Kidney (tissue), 14 donors: Measurements from ENCODE around the gene TEX38. TPM values are rescaled to one million over a fixed set of nuclear protein-coding genes. Genes with fewer than 3 reads are reported as not detected.

Experiments
- DNase-seq, 5 donors: peaks; one replicate each; pipeline ENCODE4 v3.0.0-alpha.2; 2013 to 2020
- FAIRE-seq: peaks from 2 replicates; lab custom pipeline; 2012; peaks lifted over from hg19 to GRCh38; lab: Jason Lieb, UNC
- H3K27ac ChIP-seq, 2 donors: one replicate each; pipeline ENCODE4 v1.7.0; 2013; ENCODE audit warnings: low read depth in 2 of 2, low read length in 2 of 2, inconsistent platforms in 1 of 2
- H3K27me3 ChIP-seq: one replicate; pipeline ENCODE4 v1.7.1; 2013; ENCODE audit warnings: low read length, inconsistent platforms; ENCODE audit not compliant: control insufficient read depth, insufficient read depth
- H3K36me3 ChIP-seq, 3 donors: one replicate each; pipeline versions ENCODE4 v1.7.0 to v1.7.1; 2013; ENCODE audit warnings: low read length in 3 of 3, control low read depth in 1 of 3, inconsistent platforms in 1 of 3; ENCODE audit not compliant: insufficient read depth in 3 of 3, control insufficient read depth in 2 of 3
- H3K4me1 ChIP-seq, 3 donors: one replicate each; pipeline versions ENCODE4 v1.7.0 to v1.7.1; 2013; ENCODE audit warnings: low read length in 3 of 3, inconsistent platforms in 1 of 3, low read depth in 1 of 3; ENCODE audit not compliant: control insufficient read depth in 2 of 3, insufficient read depth in 2 of 3
- H3K4me3 ChIP-seq, 3 donors: one replicate each; pipeline versions ENCODE4 v1.7.0 to v1.8.1; 2013; ENCODE audit warnings: low read length in 3 of 3, control low read depth in 1 of 3, inconsistent platforms in 1 of 3
- H3K9ac ChIP-seq, 3 donors: one replicate each; pipeline versions ENCODE4 v1.7.0 to v1.7.1; 2013; ENCODE audit warnings: low read length in 3 of 3, control low read depth in 1 of 3, inconsistent platforms in 1 of 3
- H3K9me3 ChIP-seq, 3 donors: one replicate each; pipeline versions ENCODE4 v1.7.0 to v1.7.1; 2013; ENCODE audit warnings: low read length in 3 of 3, control low read depth in 1 of 3, inconsistent platforms in 1 of 3; ENCODE audit not compliant: control insufficient read depth in 2 of 3, insufficient read depth in 1 of 3
- intact Hi-C: fragments of 100-400 bp; cut with DNase I; formaldehyde crosslinking; loops from one replicate; pipeline ENCODE4 v1.11.1; 2022
- polyA plus RNA-seq: library from polyadenylated mRNA; stranded (reverse); fragments of 350-450 nt; fragmentation: Illumina TruSeq; extraction: RNeasy Lipid Tissue Mini Kit (QIAGEN cat#74804); gene quantifications from one replicate; pipeline ENCODE4 v1.2.3, GENCODE V29; 2014; ENCODE audit warnings: low read depth, low replicate concordance; ENCODE audit not compliant: insufficient read depth
- total RNA-seq: library from RNA; stranded (reverse); fragmentation: NEBNext Ultra II Directional; extraction: Animal tissue kit (Norgen Biotek cat#: 25700); gene quantifications from one replicate; pipeline ENCODE4 v1.2.1, GENCODE V29; 2021
- TF ChIP-seq, protein P1 (sequence below): IDR thresholded peaks from 3 replicates; pipeline ENCODE4 v1.5.1; 2012; ENCODE audit warnings: mild to moderate bottlenecking, moderate library complexity, borderline replicate concordance; ENCODE audit not compliant: insufficient read depth; ENCODE audit errors: extremely low read depth
- donor health status: control.
- donor health status: control.
- donor health status: control.
- donor health status: control.
- donor health status: control.
- donor health status: DM: yes; HTN: yes; CAD: no.
- donor health status: Normal renal cell carcinoma (clear cell type).

TEX38 gene
- total and polyA plus RNA-seq, 2 donors from 2014 or later = 0.35 TPM; not detected in 1

- Histone ChIP-seq H3K36me3 (peaks cover 0 to 11% (median 6%) of the 10 kb centered on the region in 3 donors), H3K4me1 (no peaks in the 10 kb centered on the region), H3K9ac (no peak overlapping the region), H3K27ac (no peak overlapping the region), H3K4me3 (no peak overlapping the region), H3K27me3 (no peaks in the 10 kb centered on the region), H3K9me3 (no peaks in the 10 kb centered on the region)
- no peak for FAIRE-seq
- no peak for DNase-seq
- TF ChIP-seq, protein P1, sequence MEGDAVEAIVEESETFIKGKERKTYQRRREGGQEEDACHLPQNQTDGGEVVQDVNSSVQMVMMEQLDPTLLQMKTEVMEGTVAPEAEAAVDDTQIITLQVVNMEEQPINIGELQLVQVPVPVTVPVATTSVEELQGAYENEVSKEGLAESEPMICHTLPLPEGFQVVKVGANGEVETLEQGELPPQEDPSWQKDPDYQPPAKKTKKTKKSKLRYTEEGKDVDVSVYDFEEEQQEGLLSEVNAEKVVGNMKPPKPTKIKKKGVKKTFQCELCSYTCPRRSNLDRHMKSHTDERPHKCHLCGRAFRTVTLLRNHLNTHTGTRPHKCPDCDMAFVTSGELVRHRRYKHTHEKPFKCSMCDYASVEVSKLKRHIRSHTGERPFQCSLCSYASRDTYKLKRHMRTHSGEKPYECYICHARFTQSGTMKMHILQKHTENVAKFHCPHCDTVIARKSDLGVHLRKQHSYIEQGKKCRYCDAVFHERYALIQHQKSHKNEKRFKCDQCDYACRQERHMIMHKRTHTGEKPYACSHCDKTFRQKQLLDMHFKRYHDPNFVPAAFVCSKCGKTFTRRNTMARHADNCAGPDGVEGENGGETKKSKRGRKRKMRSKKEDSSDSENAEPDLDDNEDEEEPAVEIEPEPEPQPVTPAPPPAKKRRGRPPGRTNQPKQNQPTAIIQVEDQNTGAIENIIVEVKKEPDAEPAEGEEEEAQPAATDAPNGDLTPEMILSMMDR = no peak
- intact Hi-C loops = no loop called here
Observed at GRCh38 chr1:46672696-46673095, 1.0 kb downstream of the TEX38 start.

GRCh38 chr1:46673749-46674182 lies 2.1 kb downstream of the TEX38 start:
- intact Hi-C loops = no loop called here
- TF ChIP-seq, protein P1 = no peak
- H3K36me3 ChIP-seq = peaks cover 0 to 13% (median 12%) of the 10 kb centered on the region in 3 donors
- no peak for DNase-seq
- no peak overlapping the region for H3K4me3 ChIP-seq
- no peaks in the 10 kb centered on the region for H3K4me1 ChIP-seq
- no peaks in the 10 kb centered on the region for H3K9me3 ChIP-seq
- no peak overlapping the region for H3K27ac ChIP-seq
- H3K9ac ChIP-seq = no peak overlapping the region
- FAIRE-seq = no peak
- H3K27me3 ChIP-seq = no peaks in the 10 kb centered on the region

GRCh38 chr1:46675549-46676314 lies 4.1 kb downstream of the TEX38 start:
- Histone ChIP-seq H3K27ac (no peak overlapping the region), H3K4me3 (no peak overlapping the region), H3K9me3 (no peaks in the 10 kb centered on the region), H3K36me3 (peaks cover 3 to 22% (median 16%) of the 10 kb centered on the region in 3 donors), H3K9ac (no peak overlapping the region), H3K27me3 (no peaks in the 10 kb centered on the region), H3K4me1 (no peaks in the 10 kb centered on the region)
- intact Hi-C loops = no loop called here
- TF ChIP-seq, protein P1 = no peak
- DNase-seq (no peak), FAIRE-seq (no peak)
